K562 (cell line): ENCODE data around the gene LRRC3C. TPM values are rescaled to one million over a fixed set of nuclear protein-coding genes. Genes with fewer than 3 reads are reported as not detected.

Experiments used
- ASH1L ChIP-seq: fragments of 450-650 bp; IDR thresholded peaks from 2 replicates; pipeline ENCODE4 v1.6.1; 2018; ENCODE audit warnings: borderline replicate concordance, mild to moderate bottlenecking, low read depth; ENCODE audit not compliant: partially characterized antibody
- ATF1 ChIP-seq, 2 experiments: fragments of 450-650 bp in 1 of 2; IDR thresholded peaks; 2 replicates each; pipeline ENCODE4 v1.6.1; 2016; ENCODE audit warnings: missing compliant biosample characterization in 1 of 2, missing genetic modification characterization in 1 of 2
- ATF7 ChIP-seq: fragments of 450-650 bp; IDR thresholded peaks from 2 replicates; pipeline ENCODE4 v1.7.1; 2014; ENCODE audit warnings: mild to moderate bottlenecking, moderate library complexity
- HEY1 ChIP-seq: fragments of 250-450 bp; sonication (Bioruptor Pico); IDR thresholded peaks from 2 replicates; pipeline ENCODE4 v1.5.0; 2020; ENCODE audit warnings: mild to moderate bottlenecking, moderate library complexity, borderline replicate concordance
- HMGXB4 ChIP-seq: sonication (generic); formaldehyde crosslinking; IDR thresholded peaks from 2 replicates; pipeline ENCODE4 v1.8.1; 2023; ENCODE audit warnings: mild to moderate bottlenecking, missing genetic modification reagents
- ILF3 ChIP-seq: fragments of 450-650 bp; IDR thresholded peaks from 2 replicates; pipeline ENCODE4 v1.6.1; 2018; ENCODE audit warnings: antibody characterized with exemption, mild to moderate bottlenecking, moderate library complexity, borderline replicate concordance
- MCM2 ChIP-seq: fragments of 450-650 bp; IDR thresholded peaks from 2 replicates; pipeline ENCODE4 v1.6.1; 2017; ENCODE audit warnings: low read depth, mild to moderate bottlenecking
- MTF1 ChIP-seq: fragments of 250-450 bp; sonication (Bioruptor Pico); IDR thresholded peaks from 2 replicates; pipeline ENCODE4 v1.9.0; 2021; ENCODE audit warnings: moderate library complexity, mild to moderate bottlenecking, inconsistent platforms, borderline replicate concordance
- NEUROD1 ChIP-seq: fragments of 150-350 bp; IDR thresholded peaks from 2 replicates; pipeline ENCODE4 v1.6.1; 2014; ENCODE audit warnings: borderline replicate concordance, low read length, low read depth; ENCODE audit not compliant: partially characterized antibody
- NFRKB ChIP-seq: fragments of 450-650 bp; IDR thresholded peaks from 2 replicates; pipeline ENCODE4 v1.6.1; 2016; ENCODE audit warnings: low read depth
- NFXL1 ChIP-seq: fragments of 450-650 bp; formaldehyde crosslinking; IDR thresholded peaks from 2 replicates; pipeline ENCODE4 v1.4.0; 2021; ENCODE audit warnings: mild to moderate bottlenecking
- POLR2H ChIP-seq: IDR thresholded peaks from 2 replicates; pipeline ENCODE4 v1.6.1; 2016; ENCODE audit warnings: missing genetic modification characterization, low read depth, mild to moderate bottlenecking, control low read depth, missing compliant biosample characterization, moderate library complexity
- PYGO2 ChIP-seq: fragments of 450-650 bp; IDR thresholded peaks from 2 replicates; pipeline ENCODE4 v1.6.1; 2016; ENCODE audit warnings: mild to moderate bottlenecking, missing genetic modification characterization, moderate library complexity, missing compliant biosample characterization
- SIRT6 ChIP-seq: IDR thresholded peaks from one replicate; pipeline ENCODE4 v1.6.1; 2012; ENCODE audit warnings: low read depth, mild to moderate bottlenecking, control low read depth, inconsistent platforms, low read length, moderate library complexity
- SIX5 ChIP-seq, 2 experiments: IDR thresholded peaks; 2 replicates each; pipeline ENCODE4 v1.6.1; 2011; ENCODE audit warnings: low read length in 2 of 2, borderline replicate concordance in 1 of 2, low read depth in 1 of 2, mild to moderate bottlenecking in 1 of 2, moderate library complexity in 1 of 2; ENCODE audit not compliant: insufficient read depth in 1 of 2
- TEAD1 ChIP-seq, 2 experiments: fragments of 450-650 bp in 1 of 2; sonication (generic) in 1 of 2; formaldehyde crosslinking; IDR thresholded peaks; 2 replicates each; pipeline versions ENCODE4 v1.4.0 to v1.8.0; 2020 to 2022; ENCODE audit warnings: mild to moderate bottlenecking in 2 of 2, missing genetic modification reagents in 1 of 2
- XRCC3 ChIP-seq: fragments of 450-650 bp; IDR thresholded peaks from 2 replicates; pipeline ENCODE4 v1.6.1; 2017; ENCODE audit warnings: mild to moderate bottlenecking, moderate library complexity
- ZNF124 ChIP-seq: sonication (generic); formaldehyde crosslinking; IDR thresholded peaks from 2 replicates; pipeline ENCODE4 v1.8.1; 2022; ENCODE audit warnings: missing genetic modification reagents
- ZNF41 ChIP-seq: fragments of 250-450 bp; sonication (Bioruptor Pico); conservative IDR thresholded peaks from 2 replicates; pipeline ENCODE4 v1.4.0; 2020; ENCODE audit warnings: mild to moderate bottlenecking
- ZNF717 ChIP-seq: fragments of 250-450 bp; sonication (Bioruptor Pico); IDR thresholded peaks from 2 replicates; pipeline ENCODE4 v1.5.0; 2021
- ZNF766 ChIP-seq: fragments of 200-800 bp; sonication (Bioruptor generic); conservative IDR thresholded peaks from 2 replicates; pipeline ENCODE4 v1.6.1; 2016; ENCODE audit warnings: missing genetic modification characterization, missing compliant biosample characterization
- polyA plus RNA-seq, 8 experiments: library from polyadenylated mRNA; depleted of rRNA in 4 of 8; stranded (reverse) in 5 of 8; unstranded in 3 of 8; fragments of >200 nt; fragmentation: Nextera tagmentation in 2 of 8; fragmentation: Illumina TruSeq in 1 of 8; extraction: Ambion mirVana in 2 of 8; extraction: Trizol in 1 of 8; gene quantifications; 2 replicates each; pipeline versions ENCODE4 v1.2.1 to v1.2.3, GENCODE V29; 2011 to 2014; ENCODE audit warnings: inconsistent platforms in 1 of 8, missing spikeins in 1 of 8
- total RNA-seq, 7 experiments: library from RNA; depleted of rRNA in 6 of 7; stranded (reverse); fragments of >200 nt in 6 of 7; fragmentation: Illumina TruSeq in 2 of 7; extraction: Trizol in 2 of 7; gene quantifications; 2 replicates each; pipeline versions ENCODE4 v1.2.1 to v1.2.3, GENCODE V29; 2011 to 2021; ENCODE audit warnings: low replicate concordance in 1 of 7
- TF ChIP-seq, protein P1 (sequence below): sonication (generic); formaldehyde crosslinking; IDR thresholded peaks from 2 replicates; pipeline ENCODE4 v1.5.0; 2020; ENCODE audit warnings: missing genetic modification reagents
- TF ChIP-seq, protein P2 (sequence below): fragments of 450-650 bp; formaldehyde crosslinking; IDR thresholded peaks from 2 replicates; pipeline ENCODE4 v1.4.0; 2020; ENCODE audit warnings: mild to moderate bottlenecking

The LRRC3C gene
- total and polyA plus RNA-seq, 9 of the 15 experiments (the other 6 are each of a cell fraction or from before 2014, with no cell fraction given) = not detected

DNA sequence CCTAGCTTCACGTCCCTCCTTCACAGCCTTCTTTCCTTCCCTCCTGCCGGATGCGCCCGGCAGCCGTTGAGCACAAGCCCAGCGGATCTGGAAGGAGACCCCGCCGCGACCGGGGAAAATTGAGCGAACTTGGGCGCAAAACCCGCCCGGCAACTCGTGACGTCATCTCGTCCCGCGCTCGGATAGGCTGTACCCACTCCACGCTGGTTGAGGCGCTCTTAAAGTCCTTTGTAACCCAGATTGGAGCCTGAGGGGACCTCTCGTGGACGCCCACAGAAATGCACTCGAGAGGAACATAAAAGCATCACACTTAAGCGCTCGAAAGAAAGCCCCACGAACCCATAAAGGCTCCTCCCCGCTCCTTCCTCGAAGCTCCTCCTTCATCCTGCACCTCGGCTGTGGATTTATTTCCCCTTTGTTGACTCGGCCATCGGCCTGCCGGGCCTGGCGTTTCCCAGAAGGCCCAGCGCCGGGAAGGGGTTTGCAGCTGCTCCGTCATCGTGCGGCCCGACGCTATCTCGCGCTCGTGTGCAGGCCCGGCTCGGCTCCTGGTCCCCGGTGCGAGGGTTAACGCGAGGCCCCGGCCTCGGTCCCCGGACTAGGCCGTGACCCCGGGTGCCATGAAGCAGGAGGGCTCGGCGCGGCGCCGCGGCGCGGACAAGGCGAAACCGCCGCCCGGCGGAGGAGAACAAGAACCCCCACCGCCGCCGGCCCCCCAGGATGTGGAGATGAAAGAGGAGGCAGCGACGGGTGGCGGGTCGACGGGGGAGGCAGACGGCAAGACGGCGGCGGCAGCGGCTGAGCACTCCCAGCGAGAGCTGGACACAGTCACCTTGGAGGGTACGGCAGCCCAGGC is 53.0 kb downstream of the LRRC3C start, which contains the start of gene PSMD3 (continued):
- TF ChIP-seq MCM2 = no peak
- TF ChIP-seq XRCC3 = no peak
- TF ChIP-seq, protein P1, sequence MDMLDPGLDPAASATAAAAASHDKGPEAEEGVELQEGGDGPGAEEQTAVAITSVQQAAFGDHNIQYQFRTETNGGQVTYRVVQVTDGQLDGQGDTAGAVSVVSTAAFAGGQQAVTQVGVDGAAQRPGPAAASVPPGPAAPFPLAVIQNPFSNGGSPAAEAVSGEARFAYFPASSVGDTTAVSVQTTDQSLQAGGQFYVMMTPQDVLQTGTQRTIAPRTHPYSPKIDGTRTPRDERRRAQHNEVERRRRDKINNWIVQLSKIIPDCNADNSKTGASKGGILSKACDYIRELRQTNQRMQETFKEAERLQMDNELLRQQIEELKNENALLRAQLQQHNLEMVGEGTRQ (CRISPR knock-in tag) = no peak
- no peak for TF ChIP-seq MTF1 (CRISPR knock-in tag)
- TF ChIP-seq HMGXB4 (CRISPR knock-in tag) = peak; percentile 100
- peak; percentile 85 for TF ChIP-seq ZNF766
- no peak for TF ChIP-seq POLR2H (tag)
- no peak for TF ChIP-seq PYGO2 (tag)
- TF ChIP-seq SIRT6 = no peak
- peak; percentile 99 for TF ChIP-seq ATF7
- TF ChIP-seq, protein P2, sequence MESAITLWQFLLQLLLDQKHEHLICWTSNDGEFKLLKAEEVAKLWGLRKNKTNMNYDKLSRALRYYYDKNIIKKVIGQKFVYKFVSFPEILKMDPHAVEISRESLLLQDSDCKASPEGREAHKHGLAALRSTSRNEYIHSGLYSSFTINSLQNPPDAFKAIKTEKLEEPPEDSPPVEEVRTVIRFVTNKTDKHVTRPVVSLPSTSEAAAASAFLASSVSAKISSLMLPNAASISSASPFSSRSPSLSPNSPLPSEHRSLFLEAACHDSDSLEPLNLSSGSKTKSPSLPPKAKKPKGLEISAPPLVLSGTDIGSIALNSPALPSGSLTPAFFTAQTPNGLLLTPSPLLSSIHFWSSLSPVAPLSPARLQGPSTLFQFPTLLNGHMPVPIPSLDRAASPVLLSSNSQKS = no peak
- peak; percentile 27 to 56; a peak in 1 of 4 replicates for TF ChIP-seq SIX5 (IDR thresholded peaks at IDR 0.05; ENCODE audit: borderline replicate concordance in 1 of 2, insufficient read depth in 1 of 2, low read depth in 1 of 2, low read length in 2 of 2)
- TF ChIP-seq ATF1 (CRISPR knock-in tag; IDR thresholded peaks at IDR 0.05) = peak; percentile 79
- peak; percentile 100 for TF ChIP-seq ATF1 (tag; IDR thresholded peaks at IDR 0.05)
- TF ChIP-seq ZNF41 (CRISPR knock-in tag) = no peak
- peak; percentile 25 to 48; a peak in 2 of 4 replicates for TF ChIP-seq TEAD1 (CRISPR knock-in tag; IDR thresholded peaks at IDR 0.05)
- TF ChIP-seq NFRKB = 0 out of 2 replicates have a peak, but pooled peaks have one; percentile 13
- TF ChIP-seq NEUROD1 = peak; percentile 86
- TF ChIP-seq ILF3 = peak; percentile 24; the same call in 1 of the 2 replicates
- TF ChIP-seq NFXL1 (CRISPR knock-in tag) = no peak
- TF ChIP-seq ASH1L = no peak
- no peak for TF ChIP-seq ZNF717 (CRISPR knock-in tag)
- no peak for TF ChIP-seq ZNF124 (CRISPR knock-in tag)
- no peak for TF ChIP-seq HEY1 (CRISPR knock-in tag)
